ENCODE measurements around the gene ABCA9.
"Not testable (repeated sequence)": the region's sequence is repeated elsewhere in the genome, so short reads cannot be mapped to it uniquely, and the experiment has no call there.

The ABCA9 gene

GRCh38 chr17:69018687-69019086 is 42.0 kb downstream of the ABCA9 start:
- no peak for DNase-seq (ENCODE audit: low spot score)

DNA sequence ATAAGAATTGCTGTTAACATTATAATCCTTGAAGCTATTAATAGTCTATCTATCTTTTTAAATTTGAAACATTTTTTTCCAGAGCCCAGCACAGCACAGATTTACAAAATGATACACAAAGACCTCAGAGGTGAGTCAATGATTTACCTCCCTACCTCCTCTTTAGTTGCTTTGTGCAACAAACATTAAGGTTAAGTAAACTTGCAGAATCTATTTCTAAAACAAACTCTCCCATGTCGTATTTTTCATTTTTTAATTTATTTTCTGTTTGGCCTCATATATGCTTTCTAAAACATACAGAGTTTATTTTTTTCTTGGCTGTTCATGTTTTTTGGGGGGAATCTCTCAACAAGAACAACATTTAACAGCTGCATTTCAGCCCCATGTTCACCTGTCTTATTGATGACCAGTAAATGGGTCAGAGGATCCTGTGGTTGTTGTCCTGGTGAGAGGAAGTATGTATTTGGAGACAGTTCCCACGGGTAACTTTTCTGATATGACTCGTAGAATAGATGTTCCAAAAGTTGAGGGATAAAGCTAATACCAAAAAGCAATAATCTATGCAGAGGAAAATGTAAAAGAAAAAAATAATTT is 42.6 kb downstream of the ABCA9 start:
- DNase-seq (ENCODE audit: low spot score) = no peak

GRCh38 chr17:69015631-69016030 is 45.1 kb downstream of the ABCA9 start:
- DNase-seq (ENCODE audit: low spot score) = no peak

DNA sequence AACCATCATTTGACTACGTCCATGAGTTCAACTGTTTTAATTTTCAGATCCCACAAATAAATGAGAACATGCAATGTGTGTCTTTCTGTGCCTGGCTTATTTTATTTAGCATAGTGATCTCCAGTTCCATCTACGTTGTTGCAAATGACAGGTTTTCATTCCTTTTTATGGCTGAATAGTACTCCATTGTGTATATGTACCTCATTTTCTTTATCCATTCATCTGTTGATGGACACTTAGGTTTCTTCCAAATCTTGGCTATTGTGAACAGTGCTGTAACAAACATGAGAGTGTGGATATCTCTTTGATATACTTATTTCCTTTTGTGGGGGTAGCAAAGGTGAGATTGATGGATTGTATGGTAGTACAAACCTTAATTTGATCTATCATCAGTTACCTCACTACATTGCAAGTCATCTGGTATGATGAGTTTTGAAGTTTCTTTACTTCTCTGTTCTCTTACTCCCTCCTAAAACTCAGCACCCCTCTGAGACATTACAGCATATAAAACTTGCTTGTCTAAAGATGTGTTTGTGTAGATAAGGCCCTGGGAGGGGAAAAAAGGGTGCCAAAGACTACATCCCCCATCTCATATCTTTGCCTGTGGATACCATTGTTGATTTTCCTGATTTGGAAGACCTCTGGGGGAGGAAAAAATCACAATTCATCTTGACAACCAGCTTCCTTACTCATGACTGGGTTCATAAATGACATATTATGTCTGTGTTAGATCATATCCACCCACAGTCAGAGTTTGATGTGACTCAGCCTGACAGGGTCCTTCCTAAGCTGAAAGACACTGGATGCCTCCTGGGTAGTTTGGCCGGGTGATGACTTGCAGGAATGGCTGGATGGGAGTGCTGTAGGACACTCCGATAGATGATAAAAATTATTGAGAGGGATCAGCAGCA is 47.6 kb downstream of the ABCA9 start:
- DNase-seq (ENCODE audit: low spot score) = peak; percentile 12

- no peak for DNase-seq (ENCODE audit: low spot score)
Observed at GRCh38 chr17:69009930-69010329, 50.8 kb downstream of the ABCA9 start.

DNA sequence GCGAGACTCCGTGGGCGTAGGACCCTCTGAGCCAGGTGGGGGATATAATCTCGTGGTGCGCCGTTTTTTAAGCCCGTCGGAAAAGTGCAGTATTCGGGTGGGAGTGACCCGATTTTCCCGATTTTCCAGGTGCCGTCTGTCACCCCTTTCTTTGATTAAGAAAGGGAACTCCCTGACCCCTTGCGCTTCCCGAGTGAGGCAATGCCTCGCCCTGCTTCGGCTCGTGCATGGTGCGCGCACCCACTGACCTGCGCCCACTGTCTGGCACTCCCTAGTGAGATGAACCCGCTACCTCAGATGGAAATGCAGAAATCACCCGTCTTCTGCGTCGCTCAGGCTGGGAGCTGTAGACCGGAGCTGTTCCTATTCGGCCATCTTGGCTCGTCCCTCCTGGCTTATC is 56.0 kb downstream of the ABCA9 start:
- DNase-seq (ENCODE audit: low spot score) = not testable (repeated sequence)

DNA sequence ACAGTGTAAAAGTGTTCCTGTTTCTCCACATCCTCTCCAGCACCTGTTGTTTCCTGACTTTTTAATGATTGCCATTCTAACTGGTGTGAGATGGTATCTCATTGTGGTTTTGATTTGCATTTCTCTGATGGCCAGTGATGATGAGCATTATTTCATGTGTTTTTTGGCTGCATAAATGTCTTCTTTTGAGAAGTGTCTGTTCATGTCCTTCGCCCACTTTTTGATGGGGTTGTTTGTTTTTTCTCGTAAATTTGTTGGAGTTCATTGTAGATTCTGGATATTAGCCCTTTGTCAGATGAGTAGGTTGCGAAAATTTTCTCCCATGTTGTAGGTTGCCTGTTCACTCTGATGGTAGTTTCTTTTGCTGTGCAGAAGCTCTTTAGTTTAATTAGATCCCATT is 61.0 kb downstream of the ABCA9 start:
- not testable (repeated sequence) for DNase-seq (ENCODE audit: low spot score)

DNA sequence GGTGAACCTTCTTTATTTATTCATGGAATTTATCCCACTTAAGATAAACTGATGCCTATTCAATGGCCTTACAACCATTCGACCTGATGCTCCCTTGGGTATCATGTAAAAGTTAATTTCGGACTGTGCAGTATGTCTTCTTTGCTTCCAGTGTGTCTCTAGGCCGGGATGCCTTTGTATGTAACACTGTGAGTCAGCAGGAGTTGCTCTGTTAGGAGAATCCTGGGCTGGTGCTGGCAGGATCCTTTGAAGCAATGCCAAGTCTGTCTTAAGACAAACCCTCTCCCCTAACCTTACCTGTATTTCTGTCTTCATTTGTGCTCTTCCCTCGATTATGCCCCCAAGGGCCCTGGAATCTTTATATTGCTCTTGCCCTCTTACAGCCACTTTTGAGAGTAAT is 67.6 kb downstream of the ABCA9 start:
- peak; percentile 13 for DNase-seq (ENCODE audit: low spot score)

DNA sequence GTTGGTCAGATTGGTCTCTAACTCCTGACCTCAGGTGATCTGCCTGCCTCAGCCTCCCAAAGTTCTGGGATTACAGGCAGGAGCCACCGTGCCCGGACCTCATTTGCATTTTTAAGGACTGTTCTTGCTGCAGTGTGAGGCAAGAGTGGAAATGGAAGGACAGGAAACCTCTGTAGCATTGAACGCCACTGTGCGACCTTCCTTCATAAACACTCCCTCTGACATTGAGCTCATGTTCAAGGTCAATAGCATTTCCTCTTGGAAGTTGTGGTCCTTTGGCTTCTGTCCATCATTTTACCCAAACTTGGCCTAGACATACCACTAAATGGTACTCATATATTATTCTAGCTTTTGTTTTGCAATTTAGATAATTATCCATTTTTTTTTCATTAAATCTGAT is 72.8 kb downstream of the ABCA9 start:
- DNase-seq (ENCODE audit: low spot score) = no peak

- DNase-seq (ENCODE audit: low spot score) = peak; percentile 67
Observed at GRCh38 chr17:68981288-68981687, 79.4 kb downstream of the ABCA9 start.

- DNase-seq (ENCODE audit: low spot score) = no peak
Observed at GRCh38 chr17:68973098-68973846, 87.5 kb downstream of the ABCA9 start.

GRCh38 chr17:68972119-68972704 is 88.5 kb downstream of the ABCA9 start:
- peak; percentile 54 for DNase-seq (ENCODE audit: low spot score)

GRCh38 chr17:68969101-68969500 is 91.6 kb downstream of the ABCA9 start:
- no peak for DNase-seq (ENCODE audit: low spot score)

- no peak for DNase-seq (ENCODE audit: low spot score)
Observed at GRCh38 chr17:68963958-68964357, 96.8 kb downstream of the ABCA9 start.

DNA sequence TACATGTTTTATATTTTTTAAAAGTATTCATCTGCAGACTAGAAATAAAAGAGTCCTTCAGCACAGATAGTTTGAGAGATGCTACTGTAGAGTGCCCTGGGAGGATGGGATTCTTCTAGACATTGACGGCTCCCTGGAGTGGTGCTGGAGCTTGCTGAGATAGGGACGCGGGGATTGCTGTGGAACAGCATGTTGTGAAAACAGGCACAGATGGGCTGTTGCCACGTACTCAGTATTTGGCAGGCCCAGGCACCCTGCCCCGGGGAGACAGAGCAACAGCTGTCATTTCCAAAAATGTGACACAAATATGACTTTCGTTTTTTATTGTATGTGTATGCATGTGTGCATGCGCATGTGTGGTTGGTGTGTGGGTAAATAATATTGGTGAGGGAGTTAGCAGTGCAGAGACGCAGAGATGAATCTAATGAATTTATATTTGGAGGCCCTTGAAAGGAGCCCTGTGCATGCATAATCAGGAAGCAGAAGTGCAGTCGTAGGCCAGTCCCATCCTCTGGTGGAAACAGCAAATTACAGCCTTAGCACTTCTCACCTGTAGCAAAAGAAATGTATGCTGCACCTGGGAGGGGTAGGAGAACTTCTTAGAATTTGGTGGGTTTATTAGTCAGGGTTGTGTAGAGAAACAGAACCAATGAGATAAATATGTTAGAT is 99.4 kb downstream of the ABCA9 start:
- no peak for DNase-seq (ENCODE audit: low spot score)

GRCh38 chr17:68959117-68959516 is 101.6 kb downstream of the ABCA9 start:
- not testable (repeated sequence) for DNase-seq (ENCODE audit: low spot score)

- DNase-seq (ENCODE audit: low spot score) = no peak
Observed at GRCh38 chr17:68957944-68958343, 102.8 kb downstream of the ABCA9 start.

GRCh38 chr17:68955181-68955841 is 105.4 kb downstream of the ABCA9 start, which contains the start of gene ABCA8:
ABCA8 (minus strand) TSS chr17:68955392; CDS start chr17:68942034, 13,358 bp downstream.
- DNase-seq (ENCODE audit: low spot score) = no peak

GRCh38 chr17:68954146-68954896 is 106.4 kb downstream of the ABCA9 start:
- DNase-seq (ENCODE audit: low spot score) = no peak

DNA sequence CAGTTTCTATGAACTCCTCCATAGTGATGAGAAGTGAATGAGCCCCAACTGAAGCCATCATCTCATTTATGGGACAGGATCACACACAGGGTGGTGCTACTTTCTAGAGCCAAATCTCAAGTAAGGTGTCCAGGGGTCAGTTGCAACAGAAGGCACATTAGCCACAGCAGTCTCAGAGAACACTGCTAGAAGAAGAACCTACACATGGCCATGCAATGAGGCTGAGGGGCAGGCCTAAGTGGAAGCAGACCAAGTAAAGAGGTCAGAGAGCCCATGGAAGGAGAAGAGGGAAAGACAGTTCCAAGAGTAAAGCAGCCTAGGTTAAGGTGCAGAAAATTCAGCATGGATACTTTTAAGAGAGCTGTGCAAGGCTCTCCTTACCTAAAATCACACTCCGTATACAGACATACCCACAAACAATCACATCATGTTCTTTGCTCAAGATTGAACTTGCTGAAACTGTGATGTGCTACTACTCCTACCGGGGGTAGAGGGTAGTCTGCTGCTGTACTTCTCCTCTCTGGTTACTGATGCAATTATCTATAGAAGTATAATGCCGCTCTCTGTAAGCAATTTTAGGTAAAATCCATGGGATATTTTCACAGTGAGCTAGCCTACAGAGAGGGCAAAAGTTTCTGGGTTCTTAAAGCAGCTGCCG is 107.3 kb downstream of the ABCA9 start:
- DNase-seq (ENCODE audit: low spot score) = no peak

All from GM03348 (cell line).